ENCODE data around the gene TRMT44. TPM values are rescaled to one million over a fixed set of nuclear protein-coding genes. Genes with fewer than 3 reads are reported as not detected.
"Not testable (repeated sequence)": the region's sequence is repeated elsewhere in the genome, so short reads cannot be mapped to it uniquely, and the experiment has no call there.

Gene TRMT44
- total and polyA plus RNA-seq, 8 donors: 1.8 to 39.7 (median 8.4) TPM

DNA sequence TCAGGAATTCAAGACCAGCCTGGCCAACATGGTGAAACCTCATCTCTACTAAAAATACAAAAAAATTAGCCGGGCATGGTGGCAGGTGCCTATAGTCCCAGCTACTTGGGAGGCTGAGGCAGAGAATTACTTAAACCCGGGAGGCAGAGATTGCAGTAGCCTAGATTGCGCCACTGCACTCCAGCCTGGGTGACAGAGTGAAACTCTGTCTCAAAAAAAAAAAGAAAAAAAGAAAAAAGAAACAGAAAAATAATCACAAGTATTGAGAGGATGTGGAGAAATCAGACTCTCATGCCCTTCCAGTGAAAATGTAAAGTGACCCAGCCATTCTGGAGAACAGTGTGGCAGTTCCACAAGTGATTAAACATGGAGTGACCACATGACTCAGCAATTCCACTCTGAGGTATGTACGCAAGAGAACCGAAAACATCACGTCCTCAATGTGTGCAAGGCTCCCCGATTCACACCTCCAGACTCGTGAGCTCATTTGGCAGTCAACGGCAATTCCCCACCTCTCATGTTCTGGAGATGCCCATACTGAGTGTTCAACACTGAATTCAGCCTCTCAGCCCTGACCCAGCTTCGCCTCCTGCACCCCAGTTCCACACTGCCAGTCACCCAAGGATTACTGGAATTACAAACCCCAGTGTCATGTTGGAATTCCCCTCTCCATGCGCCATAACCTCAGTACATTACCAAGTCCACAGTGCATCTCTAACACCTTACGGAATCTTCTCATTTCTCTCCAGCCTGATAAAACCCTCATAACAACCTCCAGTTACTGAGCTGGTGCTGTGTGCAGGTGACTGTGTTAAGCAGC, 21.1 kb upstream of the TRMT44 start:
- intact Hi-C loops (cut with DNase I; ENCODE audit: low total_unique reads): no loop called here
- DNase-seq: no peak
- H3K36me3 ChIP-seq: peaks cover 15 to 38% (median 33%) of the 10 kb centered on the region in 4 donors
- H3K4me3 ChIP-seq: no peak overlapping the region
- TF ChIP-seq POLR2A (IDR thresholded peaks at IDR 0.05) (no peak), POLR2AphosphoS5 (IDR thresholded peaks at IDR 0.05) (peak in 1 of 3 donors; percentile 32)
- H3K9me3 ChIP-seq: no peaks in the 10 kb centered on the region
- H3K27me3 ChIP-seq: no peaks in the 10 kb centered on the region
- H3K27ac ChIP-seq: peak overlapping the region in 2 of 5 donors; percentile 43 to 44
- 72 to 77% (median 75%) methylated on average over 12 of the region's 12 CpGs for WGBS, 5 donors
- peaks cover 4 to 24% (median 14%) of the 10 kb centered on the region in 4 donors for H3K4me1 ChIP-seq

DNA sequence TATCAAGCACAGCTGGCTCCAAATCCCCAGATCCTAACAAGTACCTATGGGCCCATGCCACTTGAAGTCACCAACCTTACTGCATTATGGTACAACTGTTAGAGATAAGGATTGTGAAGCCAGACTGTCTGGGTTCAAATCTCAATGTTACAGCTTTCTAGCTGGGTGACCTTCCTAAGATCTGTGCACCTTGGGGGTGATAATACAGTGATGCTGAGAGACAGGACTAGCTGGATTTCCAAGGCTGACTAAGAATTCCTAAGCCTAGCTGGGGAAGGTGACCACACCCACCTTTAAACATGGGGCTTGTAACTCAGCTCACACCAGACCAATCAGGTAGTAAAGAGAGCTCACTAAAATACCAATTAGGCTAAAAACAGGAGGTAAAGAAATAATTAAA, 20.4 kb upstream of the TRMT44 start:
- intact Hi-C loops (cut with DNase I; ENCODE audit: low total_unique reads); H3K9me3 ChIP-seq; DNase-seq; H3K4me3 ChIP-seq; H3K27me3 ChIP-seq: not testable (repeated sequence)
- H3K27ac ChIP-seq: peak overlapping the region in 2 of 5 donors; percentile 43 to 44
- peaks cover 4 to 30% (median 14%) of the 10 kb centered on the region in 4 donors for H3K4me1 ChIP-seq
- peaks cover 7 to 34% (median 29%) of the 10 kb centered on the region in 4 donors for H3K36me3 ChIP-seq

DNA sequence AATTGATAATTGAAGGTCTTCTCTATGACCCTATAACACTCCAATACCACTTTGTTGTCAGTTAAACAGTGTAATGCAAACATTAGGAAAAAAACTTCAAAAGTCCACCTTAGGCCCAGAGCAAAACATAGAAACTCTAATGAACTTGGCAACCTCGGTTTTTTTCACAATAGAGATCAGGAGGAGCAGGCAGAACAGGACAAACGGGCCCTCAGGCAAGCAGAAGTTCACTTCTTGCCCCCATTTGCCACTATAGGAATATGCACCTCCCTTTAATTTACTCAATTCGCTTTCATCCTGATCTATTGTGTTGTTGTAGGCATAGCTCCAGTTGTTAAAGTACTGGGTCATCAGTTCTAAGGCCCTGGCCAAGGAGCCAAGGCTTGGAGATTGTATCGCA, 18.2 kb upstream of the TRMT44 start:
- H3K4me3 ChIP-seq: no peak overlapping the region
- H3K36me3 ChIP-seq: peaks cover 0 to 13% (median 10%) of the 10 kb centered on the region in 4 donors
- H3K27me3 ChIP-seq: no peaks in the 10 kb centered on the region
- H3K27ac ChIP-seq: no peak overlapping the region
- TF ChIP-seq POLR2AphosphoS5 (IDR thresholded peaks at IDR 0.05): no peak
- no peak for TF ChIP-seq EP300 (IDR thresholded peaks at IDR 0.05)
- TF ChIP-seq POLR2A (IDR thresholded peaks at IDR 0.05): no peak
- TF ChIP-seq, protein P1, sequence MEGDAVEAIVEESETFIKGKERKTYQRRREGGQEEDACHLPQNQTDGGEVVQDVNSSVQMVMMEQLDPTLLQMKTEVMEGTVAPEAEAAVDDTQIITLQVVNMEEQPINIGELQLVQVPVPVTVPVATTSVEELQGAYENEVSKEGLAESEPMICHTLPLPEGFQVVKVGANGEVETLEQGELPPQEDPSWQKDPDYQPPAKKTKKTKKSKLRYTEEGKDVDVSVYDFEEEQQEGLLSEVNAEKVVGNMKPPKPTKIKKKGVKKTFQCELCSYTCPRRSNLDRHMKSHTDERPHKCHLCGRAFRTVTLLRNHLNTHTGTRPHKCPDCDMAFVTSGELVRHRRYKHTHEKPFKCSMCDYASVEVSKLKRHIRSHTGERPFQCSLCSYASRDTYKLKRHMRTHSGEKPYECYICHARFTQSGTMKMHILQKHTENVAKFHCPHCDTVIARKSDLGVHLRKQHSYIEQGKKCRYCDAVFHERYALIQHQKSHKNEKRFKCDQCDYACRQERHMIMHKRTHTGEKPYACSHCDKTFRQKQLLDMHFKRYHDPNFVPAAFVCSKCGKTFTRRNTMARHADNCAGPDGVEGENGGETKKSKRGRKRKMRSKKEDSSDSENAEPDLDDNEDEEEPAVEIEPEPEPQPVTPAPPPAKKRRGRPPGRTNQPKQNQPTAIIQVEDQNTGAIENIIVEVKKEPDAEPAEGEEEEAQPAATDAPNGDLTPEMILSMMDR (IDR thresholded peaks at IDR 0.05): no peak
- WGBS, 5 donors: 31 to 54% (median 39%) methylated on average over 4 of the region's 4 CpGs
- H3K9me3 ChIP-seq: no peaks in the 10 kb centered on the region
- intact Hi-C loops (cut with DNase I; ENCODE audit: low total_unique reads): no loop called here
- H3K4me1 ChIP-seq: peaks cover 7 to 52% (median 29%) of the 10 kb centered on the region in 4 donors
- DNase-seq: peak in 1 of 2 donors; percentile 49

DNA sequence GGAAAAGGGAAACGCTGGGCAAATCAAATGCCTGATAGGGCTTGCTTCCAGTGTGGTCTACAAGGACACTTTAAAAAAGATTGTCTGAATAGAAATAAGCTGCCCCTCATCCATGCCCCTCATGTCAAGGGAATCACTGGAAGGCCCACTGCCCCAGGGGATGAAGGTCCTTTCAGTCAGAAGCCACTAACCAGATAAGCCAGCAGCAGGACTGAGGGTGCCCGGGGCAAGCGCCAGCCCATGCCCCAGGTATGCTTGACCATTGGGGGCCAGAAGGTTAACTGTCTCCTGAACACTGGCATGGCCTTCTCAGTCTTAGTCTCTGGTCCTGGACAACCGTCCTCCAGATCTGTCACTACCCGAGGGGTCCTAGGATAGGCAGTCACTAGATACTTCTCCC, 17.8 kb upstream of the TRMT44 start:
- Histone ChIP-seq H3K9me3 (no peaks in the 10 kb centered on the region), H3K4me1 (peaks cover 11 to 57% (median 34%) of the 10 kb centered on the region in 4 donors), H3K27ac (no peak overlapping the region), H3K4me3 (no peak overlapping the region), H3K27me3 (no peaks in the 10 kb centered on the region), H3K36me3 (peaks cover 0 to 12% (median 10%) of the 10 kb centered on the region in 4 donors)
- intact Hi-C loops (cut with DNase I; ENCODE audit: low total_unique reads): no loop called here
- DNase-seq: no peak
- 79 to 91% (median 83%) methylated on average over 3 to 5 of the region's 5 CpGs for WGBS, 5 donors
- TF ChIP-seq POLR2AphosphoS5 (IDR thresholded peaks at IDR 0.05): no peak
- TF ChIP-seq, protein P1 (IDR thresholded peaks at IDR 0.05): no peak

DNA sequence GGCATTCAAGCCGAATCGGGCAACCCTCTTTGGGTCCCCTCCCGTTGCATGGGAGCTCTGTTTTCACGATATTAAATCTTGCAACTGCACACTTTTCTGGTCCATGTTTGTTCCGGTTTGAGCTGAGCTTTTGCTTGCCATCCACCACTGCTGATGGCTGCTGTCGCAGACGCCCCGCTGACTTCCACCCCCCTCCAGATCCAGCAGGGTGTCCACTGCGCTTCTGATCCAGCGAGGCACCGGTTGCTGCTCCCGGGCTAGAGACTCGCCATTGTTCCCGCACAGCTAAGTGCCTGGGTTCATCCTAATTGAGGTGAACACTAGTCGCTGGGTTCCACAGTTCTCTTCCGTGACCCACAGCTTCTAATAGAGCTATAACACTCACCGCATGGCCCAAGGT, 13.3 kb upstream of the TRMT44 start:
- 79 to 84% (median 81%) methylated on average over 17 of the region's 17 CpGs for WGBS, 5 donors
- peak overlapping the region in 2 of 5 donors; percentile 92 for H3K27ac ChIP-seq

More for the DNA sequence above, 13.3 kb upstream of the TRMT44 start:
- intact Hi-C loops (cut with DNase I; ENCODE audit: low total_unique reads): no loop called here
- Histone ChIP-seq H3K4me3 (peak overlapping the region; percentile 77 to 99 (median 97)), H3K27me3 (no peaks in the 10 kb centered on the region), H3K36me3 (peaks cover 0 to 12% (median 10%) of the 10 kb centered on the region in 4 donors), H3K4me1 (peaks cover 14 to 48% (median 34%) of the 10 kb centered on the region in 4 donors), H3K9me3 (no peaks in the 10 kb centered on the region)
- DNase-seq: no peak
- TF ChIP-seq POLR2AphosphoS5 (IDR thresholded peaks at IDR 0.05): no peak
- no peak for TF ChIP-seq EP300 (IDR thresholded peaks at IDR 0.05)
- TF ChIP-seq, protein P1 (IDR thresholded peaks at IDR 0.05): no peak
- TF ChIP-seq POLR2A (IDR thresholded peaks at IDR 0.05): no peak

Data from stomach (tissue), 9 donors.